Measurements from ENCODE around the gene RPGRIP1L.

- TF ChIP-seq EP300 (IDR thresholded peaks at IDR 0.05) (no peak), POLR2A (IDR thresholded peaks at IDR 0.05) (no peak), CTCF (IDR thresholded peaks at IDR 0.05) (no peak)
Measured at GRCh38 chr16:53626811-53627210, 76.8 kb downstream of the RPGRIP1L start.

All from tibial nerve (tissue), 4 donors.